Measurements from ENCODE around the gene AXIN2.

The AXIN2 gene

GRCh38 chr17:65537343-65537844 lies 24.1 kb downstream of the AXIN2 start:
- H3K4me3 ChIP-seq (replicated peaks; ENCODE audit: low read depth, low read length), result no peak overlapping the region
- TF ChIP-seq CTCF (IDR thresholded peaks at IDR 0.05; ENCODE audit: low read depth, low read length, missing control alignments), result no peak
- no peak for DNase-seq (ENCODE audit: extremely low read depth, low read depth)

- TF ChIP-seq CTCF (IDR thresholded peaks at IDR 0.05; ENCODE audit: low read depth, low read length, missing control alignments), result no peak
- no peak overlapping the region for H3K4me3 ChIP-seq (replicated peaks; ENCODE audit: low read depth, low read length)
- DNase-seq (ENCODE audit: extremely low read depth, low read depth), result no peak
Measured at GRCh38 chr17:65536573-65537342, 24.7 kb downstream of the AXIN2 start.

- no peak for TF ChIP-seq CTCF (IDR thresholded peaks at IDR 0.05; ENCODE audit: low read depth, low read length, missing control alignments)
- no peak overlapping the region for H3K4me3 ChIP-seq (replicated peaks; ENCODE audit: low read depth, low read length)
- no peak for DNase-seq (ENCODE audit: extremely low read depth, low read depth)
Measured at GRCh38 chr17:65535777-65536572, 25.5 kb downstream of the AXIN2 start.

- no peak overlapping the region for H3K4me3 ChIP-seq (replicated peaks; ENCODE audit: low read depth, low read length)
- DNase-seq (ENCODE audit: extremely low read depth, low read depth), result no peak
- TF ChIP-seq CTCF (IDR thresholded peaks at IDR 0.05; ENCODE audit: low read depth, low read length, missing control alignments), result no peak
Measured at GRCh38 chr17:65533852-65534457, 27.5 kb downstream of the AXIN2 start.

GRCh38 chr17:65533056-65533745 lies 28.2 kb downstream of the AXIN2 start:
- no peak for DNase-seq (ENCODE audit: extremely low read depth, low read depth)
- no peak for TF ChIP-seq CTCF (IDR thresholded peaks at IDR 0.05; ENCODE audit: low read depth, low read length, missing control alignments)
- H3K4me3 ChIP-seq (replicated peaks; ENCODE audit: low read depth, low read length), result no peak overlapping the region

All from HFF-Myc (cell line).